Calu3 (cell line): ENCODE measurements around the gene PRSS33. TPM values are rescaled to one million over a fixed set of nuclear protein-coding genes. Genes with fewer than 3 reads are reported as not detected.

Source experiments
- BruUV-seq: library from RNA; stranded (reverse); fragments of 400-500 nt; replicated peaks from 2 replicates; lab custom pipeline; 2021; lab: Mats Ljungman, UMichigan
- CTCF ChIA-PET: fragments of 300-600 bp; sonication (Branson Sonifier 250); formaldehyde crosslinking; loops from one replicate; lab custom pipeline; 2022; ENCODE audit warnings: antibody characterized with exemption; lab: Charles Lee
- DNase-seq: peaks from one replicate; pipeline ENCODE4 v3.0.0; 2022
- H3K27ac Mint-ChIP-seq: one replicate; pipeline ENCODE4 v1.8.0; 2022; ENCODE audit warnings: mixed read lengths; ENCODE audit not compliant: unreplicated experiment
- H3K27me3 Mint-ChIP-seq: one replicate; pipeline ENCODE4 v1.8.0; 2022; ENCODE audit warnings: mixed read lengths; ENCODE audit not compliant: unreplicated experiment
- H3K36me3 Mint-ChIP-seq: one replicate; pipeline ENCODE4 v1.8.0; 2022; ENCODE audit warnings: mild to moderate bottlenecking, moderate library complexity, mixed read lengths; ENCODE audit not compliant: insufficient read depth, unreplicated experiment
- H3K4me1 Mint-ChIP-seq: one replicate; pipeline ENCODE4 v1.8.0; 2022; ENCODE audit warnings: mild to moderate bottlenecking, low read depth, mixed read lengths; ENCODE audit not compliant: unreplicated experiment
- H3K4me3 Mint-ChIP-seq: one replicate; pipeline ENCODE4 v1.8.0; 2022; ENCODE audit warnings: mild to moderate bottlenecking, low read depth, moderate library complexity, mixed read lengths; ENCODE audit not compliant: unreplicated experiment
- H3K9me3 Mint-ChIP-seq: one replicate; pipeline ENCODE4 v1.8.0; 2022; ENCODE audit warnings: low read depth, mixed read lengths; ENCODE audit not compliant: unreplicated experiment
- CTCF ChIP-seq: fragments of 200-600 bp; IDR thresholded peaks from one replicate; pipeline ENCODE4 v1.8.0; 2022; ENCODE audit warnings: antibody characterized with exemption; ENCODE audit not compliant: unreplicated experiment
- intact Hi-C: fragments of 100-400 bp; cut with micrococcal nuclease; formaldehyde crosslinking; loops from one replicate; pipeline ENCODE4 v1.10.0; 2022; ENCODE audit not compliant: unreplicated experiment
- total RNA-seq: library from RNA; stranded (reverse); gene quantifications from 2 replicates; pipeline ENCODE4 v1.2.3, GENCODE V29; 2022

PRSS33 gene
- total RNA-seq, 1 experiment from 2014 or later: 13.2 TPM

- H3K36me3 Mint-ChIP-seq: peaks cover 4% of the 10 kb centered on the region
- DNase-seq: no peak
- intact Hi-C loops: no loop called here
- TF ChIP-seq CTCF: no peak
- peaks cover 13% of the 10 kb centered on the region for H3K27me3 Mint-ChIP-seq
- H3K4me1 Mint-ChIP-seq: no peaks in the 10 kb centered on the region
- peaks cover 10% of the 10 kb centered on the region for H3K9me3 Mint-ChIP-seq
- H3K4me3 Mint-ChIP-seq: no peak overlapping the region
- no TSS peak for BruUV-seq
- CTCF ChIA-PET: no interaction called here
- H3K27ac Mint-ChIP-seq: no peak overlapping the region
Measured at GRCh38 chr16:2808181-2808580, 20.8 kb upstream of the PRSS33 start.

GRCh38 chr16:2806286-2806685 is 18.9 kb upstream of the PRSS33 start:
- Mint-ChIP-seq H3K9me3 (peaks cover 12% of the 10 kb centered on the region), H3K4me3 (no peak overlapping the region), H3K36me3 (peaks cover 4% of the 10 kb centered on the region), H3K27ac (no peak overlapping the region), H3K27me3 (peaks cover 5% of the 10 kb centered on the region), H3K4me1 (no peaks in the 10 kb centered on the region)
- BruUV-seq: no TSS peak
- DNase-seq: no peak
- TF ChIP-seq CTCF: no peak
- intact Hi-C loops: no loop called here
- CTCF ChIA-PET: no interaction called here

- TF ChIP-seq CTCF: no peak
- Mint-ChIP-seq H3K4me3 (no peak overlapping the region), H3K4me1 (peaks cover 6% of the 10 kb centered on the region), H3K27me3 (no peaks in the 10 kb centered on the region), H3K9me3 (peaks cover 12% of the 10 kb centered on the region), H3K36me3 (peaks cover 9% of the 10 kb centered on the region), H3K27ac (no peak overlapping the region)
- DNase-seq: no peak
- BruUV-seq: no TSS peak
- intact Hi-C loops: no loop called here
- CTCF ChIA-PET: no interaction called here
Measured at GRCh38 chr16:2804728-2805127, 17.4 kb upstream of the PRSS33 start.

GRCh38 chr16:2803545-2804195 is 16.3 kb upstream of the PRSS33 start:
- Mint-ChIP-seq H3K27me3 (no peaks in the 10 kb centered on the region), H3K4me3 (no peak overlapping the region), H3K27ac (peak overlapping the region; percentile 58), H3K36me3 (peaks cover 9% of the 10 kb centered on the region), H3K9me3 (peaks cover 12% of the 10 kb centered on the region), H3K4me1 (peaks cover 12% of the 10 kb centered on the region)
- CTCF ChIA-PET: interaction anchor here (0.6 kb wide), 1 partner anchor 77 kb away, joined by 4 read pairs; no protein-coding TSS in a partner anchor
- TF ChIP-seq CTCF: no peak
- no TSS peak for BruUV-seq
- no peak for DNase-seq
- intact Hi-C loops: no loop called here
